Kidney (tissue), 14 donors: ENCODE data around the gene SEMA6B. TPM values are rescaled to one million over a fixed set of nuclear protein-coding genes. Genes with fewer than 3 reads are reported as not detected.

ENCODE experiments used
- DNase-seq, 5 donors: peaks; one replicate each; pipeline ENCODE4 v3.0.0-alpha.2; 2013 to 2020
- FAIRE-seq: peaks from 2 replicates; lab custom pipeline; 2012; peaks lifted over from hg19 to GRCh38; lab: Jason Lieb, UNC
- H3K27ac ChIP-seq, 2 donors: one replicate each; pipeline ENCODE4 v1.7.0; 2013; ENCODE audit warnings: low read depth in 2 of 2, low read length in 2 of 2, inconsistent platforms in 1 of 2
- H3K27me3 ChIP-seq: one replicate; pipeline ENCODE4 v1.7.1; 2013; ENCODE audit warnings: low read length, inconsistent platforms; ENCODE audit not compliant: control insufficient read depth, insufficient read depth
- H3K36me3 ChIP-seq, 3 donors: one replicate each; pipeline versions ENCODE4 v1.7.0 to v1.7.1; 2013; ENCODE audit warnings: low read length in 3 of 3, control low read depth in 1 of 3, inconsistent platforms in 1 of 3; ENCODE audit not compliant: insufficient read depth in 3 of 3, control insufficient read depth in 2 of 3
- H3K4me1 ChIP-seq, 3 donors: one replicate each; pipeline versions ENCODE4 v1.7.0 to v1.7.1; 2013; ENCODE audit warnings: low read length in 3 of 3, inconsistent platforms in 1 of 3, low read depth in 1 of 3; ENCODE audit not compliant: control insufficient read depth in 2 of 3, insufficient read depth in 2 of 3
- H3K4me3 ChIP-seq, 3 donors: one replicate each; pipeline versions ENCODE4 v1.7.0 to v1.8.1; 2013; ENCODE audit warnings: low read length in 3 of 3, control low read depth in 1 of 3, inconsistent platforms in 1 of 3
- H3K9ac ChIP-seq, 3 donors: one replicate each; pipeline versions ENCODE4 v1.7.0 to v1.7.1; 2013; ENCODE audit warnings: low read length in 3 of 3, control low read depth in 1 of 3, inconsistent platforms in 1 of 3
- H3K9me3 ChIP-seq, 3 donors: one replicate each; pipeline versions ENCODE4 v1.7.0 to v1.7.1; 2013; ENCODE audit warnings: low read length in 3 of 3, control low read depth in 1 of 3, inconsistent platforms in 1 of 3; ENCODE audit not compliant: control insufficient read depth in 2 of 3, insufficient read depth in 1 of 3
- intact Hi-C: fragments of 100-400 bp; cut with DNase I; formaldehyde crosslinking; loops from one replicate; pipeline ENCODE4 v1.11.1; 2022
- polyA plus RNA-seq: library from polyadenylated mRNA; stranded (reverse); fragments of 350-450 nt; fragmentation: Illumina TruSeq; extraction: RNeasy Lipid Tissue Mini Kit (QIAGEN cat#74804); gene quantifications from one replicate; pipeline ENCODE4 v1.2.3, GENCODE V29; 2014; ENCODE audit warnings: low read depth, low replicate concordance; ENCODE audit not compliant: insufficient read depth
- total RNA-seq: library from RNA; stranded (reverse); fragmentation: NEBNext Ultra II Directional; extraction: Animal tissue kit (Norgen Biotek cat#: 25700); gene quantifications from one replicate; pipeline ENCODE4 v1.2.1, GENCODE V29; 2021
- TF ChIP-seq, protein P1 (sequence below): IDR thresholded peaks from 3 replicates; pipeline ENCODE4 v1.5.1; 2012; ENCODE audit warnings: mild to moderate bottlenecking, moderate library complexity, borderline replicate concordance; ENCODE audit not compliant: insufficient read depth; ENCODE audit errors: extremely low read depth
- donor health status: control.
- donor health status: control.
- donor health status: control.
- donor health status: control.
- donor health status: control.
- donor health status: DM: yes; HTN: yes; CAD: no.
- donor health status: Normal renal cell carcinoma (clear cell type).

Gene SEMA6B
- total and polyA plus RNA-seq, 2 donors from 2014 or later: 2.6 to 17.7 TPM

DNA sequence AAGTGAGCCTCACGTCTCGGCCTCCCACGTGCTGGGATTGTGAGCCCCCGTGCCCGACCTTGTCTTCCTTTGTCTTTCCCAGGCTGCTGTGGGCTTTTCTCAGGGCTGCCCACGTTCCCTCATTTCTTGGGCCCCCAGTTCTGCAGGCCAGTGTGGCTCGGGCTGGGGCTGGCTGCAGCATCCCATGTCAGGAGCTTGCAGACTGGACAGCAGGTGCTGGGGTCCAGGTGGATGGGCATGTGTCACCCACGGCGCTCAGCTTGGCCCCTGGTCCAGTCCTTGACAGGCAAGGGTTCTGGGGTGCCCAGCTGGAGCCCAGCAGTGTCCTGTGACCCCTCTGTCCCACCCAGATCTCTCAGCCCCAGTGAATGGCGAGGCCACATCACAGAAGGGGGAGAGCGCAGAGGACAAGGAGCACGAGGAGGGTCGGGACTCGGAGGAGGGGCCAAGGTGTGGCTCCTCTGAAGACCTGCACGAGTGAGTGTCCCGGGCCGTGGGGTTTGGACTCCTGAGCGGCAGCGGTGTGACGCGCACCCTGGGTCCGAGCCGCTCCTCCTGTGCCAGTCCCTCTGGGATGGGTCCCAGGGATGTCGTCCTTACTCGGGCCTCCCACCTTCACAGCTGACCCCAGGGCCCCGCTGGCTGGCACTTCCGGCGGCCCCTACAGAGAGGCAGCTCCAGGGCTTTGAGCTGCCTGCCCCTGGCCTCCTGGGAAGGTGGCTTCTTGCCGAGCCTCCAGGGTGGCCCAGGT lies 58.5 kb downstream of the SEMA6B start:
- H3K27me3 ChIP-seq: no peaks in the 10 kb centered on the region
- H3K27ac ChIP-seq: no peak overlapping the region
- H3K36me3 ChIP-seq: peaks cover 0 to 4% (median 2%) of the 10 kb centered on the region in 3 donors
- FAIRE-seq (no peak), DNase-seq (no peak)
- no peaks in the 10 kb centered on the region for H3K9me3 ChIP-seq
- H3K9ac ChIP-seq: no peak overlapping the region
- H3K4me3 ChIP-seq: no peak overlapping the region
- intact Hi-C loops: no loop called here
- TF ChIP-seq, protein P1, sequence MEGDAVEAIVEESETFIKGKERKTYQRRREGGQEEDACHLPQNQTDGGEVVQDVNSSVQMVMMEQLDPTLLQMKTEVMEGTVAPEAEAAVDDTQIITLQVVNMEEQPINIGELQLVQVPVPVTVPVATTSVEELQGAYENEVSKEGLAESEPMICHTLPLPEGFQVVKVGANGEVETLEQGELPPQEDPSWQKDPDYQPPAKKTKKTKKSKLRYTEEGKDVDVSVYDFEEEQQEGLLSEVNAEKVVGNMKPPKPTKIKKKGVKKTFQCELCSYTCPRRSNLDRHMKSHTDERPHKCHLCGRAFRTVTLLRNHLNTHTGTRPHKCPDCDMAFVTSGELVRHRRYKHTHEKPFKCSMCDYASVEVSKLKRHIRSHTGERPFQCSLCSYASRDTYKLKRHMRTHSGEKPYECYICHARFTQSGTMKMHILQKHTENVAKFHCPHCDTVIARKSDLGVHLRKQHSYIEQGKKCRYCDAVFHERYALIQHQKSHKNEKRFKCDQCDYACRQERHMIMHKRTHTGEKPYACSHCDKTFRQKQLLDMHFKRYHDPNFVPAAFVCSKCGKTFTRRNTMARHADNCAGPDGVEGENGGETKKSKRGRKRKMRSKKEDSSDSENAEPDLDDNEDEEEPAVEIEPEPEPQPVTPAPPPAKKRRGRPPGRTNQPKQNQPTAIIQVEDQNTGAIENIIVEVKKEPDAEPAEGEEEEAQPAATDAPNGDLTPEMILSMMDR: no peak
- H3K4me1 ChIP-seq: no peaks in the 10 kb centered on the region

DNA sequence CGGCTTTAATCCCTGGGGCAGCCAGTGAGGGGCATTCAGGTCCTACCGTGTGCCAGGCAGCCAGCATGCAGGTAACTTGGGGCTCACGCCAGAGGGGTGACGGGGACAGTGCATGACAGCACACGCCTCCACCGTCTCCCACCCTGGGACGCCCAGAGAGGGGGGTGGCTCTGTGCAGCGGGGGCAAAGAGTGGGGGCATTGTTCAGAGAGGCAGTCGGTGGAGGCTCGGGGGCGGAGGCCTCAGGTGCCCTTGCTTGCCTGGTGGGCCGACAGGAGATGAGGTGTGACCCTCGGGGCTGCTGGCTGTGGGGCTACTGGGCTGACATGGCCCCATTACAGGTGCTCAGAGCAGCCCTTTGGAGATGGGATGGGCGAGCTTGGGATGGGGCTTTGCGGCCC lies 59.6 kb downstream of the SEMA6B start:
- Histone ChIP-seq H3K9me3 (no peaks in the 10 kb centered on the region), H3K4me1 (no peaks in the 10 kb centered on the region), H3K4me3 (no peak overlapping the region), H3K27me3 (no peaks in the 10 kb centered on the region), H3K27ac (no peak overlapping the region), H3K9ac (no peak overlapping the region), H3K36me3 (peaks cover 0 to 10% (median 2%) of the 10 kb centered on the region in 3 donors)
- DNase-seq (no peak), FAIRE-seq (no peak)
- intact Hi-C loops: no loop called here
- TF ChIP-seq, protein P1: no peak

DNA sequence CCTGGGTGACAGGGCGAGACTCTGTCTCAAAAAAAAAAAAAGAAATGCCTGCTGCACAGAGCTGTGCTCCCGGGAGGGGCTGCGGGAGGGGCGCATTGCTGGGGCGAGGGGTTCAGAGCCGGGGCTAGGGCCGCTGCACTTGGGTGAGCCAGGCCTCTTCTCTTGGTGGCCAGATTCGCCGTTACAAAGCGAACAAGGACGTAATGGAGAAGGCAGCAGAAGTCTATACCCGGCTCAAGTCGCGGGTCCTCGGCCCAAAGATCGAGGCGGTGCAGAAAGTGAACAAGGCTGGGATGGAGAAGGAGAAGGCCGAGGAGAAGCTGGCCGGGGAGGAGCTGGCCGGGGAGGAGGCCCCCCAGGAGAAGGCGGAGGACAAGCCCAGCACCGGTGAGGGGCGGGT lies 60.2 kb downstream of the SEMA6B start:
- no peak overlapping the region for H3K4me3 ChIP-seq
- intact Hi-C loops: no loop called here
- no peaks in the 10 kb centered on the region for H3K9me3 ChIP-seq
- H3K9ac ChIP-seq: no peak overlapping the region
- FAIRE-seq: no peak
- H3K36me3 ChIP-seq: peaks cover 0 to 14% (median 2%) of the 10 kb centered on the region in 3 donors
- DNase-seq: no peak
- no peaks in the 10 kb centered on the region for H3K27me3 ChIP-seq
- TF ChIP-seq, protein P1: no peak
- H3K27ac ChIP-seq: no peak overlapping the region
- H3K4me1 ChIP-seq: no peaks in the 10 kb centered on the region
